Measurements from ENCODE around the gene SPEM3.
A peak's percentile ranks its signal among the peaks of the same experiment; 100 is the strongest.
"Not testable (repeated sequence)": the region's sequence is repeated elsewhere in the genome, so short reads cannot be mapped to it uniquely, and the experiment has no call there.

SPEM3 gene

DNA sequence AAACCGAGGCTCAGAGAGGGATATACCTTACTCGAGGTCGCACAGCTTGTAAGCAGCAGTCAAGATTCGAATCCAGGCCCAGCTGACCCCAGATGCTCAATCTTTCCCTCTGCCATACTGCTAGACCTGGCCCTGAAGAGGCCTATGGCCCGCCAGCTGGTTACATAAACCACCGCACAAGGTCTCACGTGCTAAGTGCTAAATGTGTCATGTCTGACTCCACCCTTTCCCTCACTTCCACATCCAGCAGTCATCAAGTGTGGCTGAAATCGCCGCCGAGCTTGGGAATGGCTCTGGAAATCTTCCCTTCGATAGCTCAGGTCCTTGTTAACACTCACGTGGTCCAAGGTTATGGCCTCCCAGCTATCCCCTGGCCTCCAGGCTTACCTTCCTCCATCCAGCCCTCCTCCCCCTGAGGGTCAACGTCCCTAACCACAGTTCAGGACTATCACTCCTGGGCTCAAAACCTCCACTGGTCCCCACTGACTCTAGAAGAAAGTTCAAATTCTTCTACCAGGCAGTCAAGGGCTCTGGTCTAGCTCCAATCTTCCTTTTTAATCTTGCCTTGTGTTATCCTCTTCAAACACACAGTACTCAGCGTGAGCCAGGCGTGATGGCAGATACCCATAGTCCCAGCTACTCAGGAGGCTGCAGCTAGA, 47.2 kb downstream of the SPEM3 start:
- no peak for DNase-seq

GRCh38 chr17:7476494-7476893, 47.8 kb downstream of the SPEM3 start:
- DNase-seq, result peak; percentile 71

- DNase-seq, result no peak
These were observed 48.3 kb downstream of the SPEM3 start for GRCh38 chr17:7476951-7477350.

- no peak for DNase-seq
These were observed 49.0 kb downstream of the SPEM3 start for GRCh38 chr17:7477392-7478275.

- peak; percentile 19 for DNase-seq
These were observed 49.9 kb downstream of the SPEM3 start for GRCh38 chr17:7478276-7479212.

DNA sequence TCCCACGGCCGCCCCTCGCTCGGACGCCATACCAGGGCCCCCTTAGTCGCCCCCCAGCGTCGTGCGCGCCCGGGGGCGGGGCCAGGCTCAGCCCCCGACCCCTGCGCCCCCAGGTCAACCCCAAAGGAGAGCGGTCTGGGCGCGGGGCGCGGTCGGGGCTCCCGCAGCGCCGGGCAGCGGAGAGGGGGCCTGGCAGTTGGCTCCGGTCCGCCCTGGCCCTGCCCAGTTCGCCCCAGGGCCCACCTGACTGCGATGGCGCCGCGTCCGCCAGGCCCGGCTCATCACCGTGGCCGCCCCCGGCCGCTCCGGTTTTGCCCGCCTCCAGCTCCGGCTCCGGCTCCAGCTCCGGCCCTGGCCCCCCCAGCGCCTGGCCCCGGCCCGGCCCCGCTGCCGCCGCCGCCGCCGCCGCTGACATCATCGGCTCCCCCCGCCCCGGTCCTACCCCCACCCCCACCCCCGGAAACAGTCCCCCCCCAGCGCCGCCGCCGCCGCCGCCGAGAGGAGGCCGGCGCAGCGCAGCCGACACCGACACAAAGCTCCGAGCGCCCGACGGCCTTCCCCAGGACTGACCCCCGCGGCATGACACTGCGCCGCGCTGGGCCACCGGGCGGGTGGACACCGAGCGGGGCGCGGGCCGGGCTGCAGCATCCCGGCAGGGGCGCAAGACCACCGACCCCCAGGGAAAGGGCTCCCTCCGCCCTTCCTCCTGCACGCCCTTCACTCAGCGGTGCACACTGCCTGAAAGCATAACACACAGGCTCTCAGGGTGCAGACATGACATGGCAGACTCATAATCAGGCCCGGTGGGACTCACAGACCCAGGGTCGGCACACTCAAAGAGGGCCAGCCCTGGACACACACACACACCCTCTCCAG, 50.8 kb downstream of the SPEM3 start, which contains the start of gene ZBTB4:
TSS of gene ZBTB4 (minus strand) at position 419 of the 876 bp plus-strand sequence. CDS start 12,830 bp downstream, outside the sequence.
- DNase-seq, result peak; percentile 28

DNA sequence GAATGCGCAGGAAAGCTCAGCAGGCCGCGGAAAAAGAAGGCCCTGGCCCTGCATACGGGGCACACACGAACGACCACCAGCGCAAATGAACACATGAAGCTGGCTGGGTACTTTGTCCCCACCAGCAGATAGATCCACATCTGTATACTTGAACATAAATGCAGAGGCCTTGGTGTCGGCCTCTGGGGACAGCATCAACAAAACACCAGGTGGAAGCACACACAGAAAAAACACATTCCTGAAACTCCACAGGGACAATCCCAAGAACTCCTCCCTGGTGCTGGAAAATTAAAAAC, 51.4 kb downstream of the SPEM3 start:
- no peak for DNase-seq

GRCh38 chr17:7481275-7481674, 52.6 kb downstream of the SPEM3 start, which contains the start of gene SLC35G6:
Gene SLC35G6 (plus strand): TSS chr17:7481446. CDS start chr17:7481517, 71 bp downstream.
- DNase-seq, result not testable (repeated sequence)

DNA sequence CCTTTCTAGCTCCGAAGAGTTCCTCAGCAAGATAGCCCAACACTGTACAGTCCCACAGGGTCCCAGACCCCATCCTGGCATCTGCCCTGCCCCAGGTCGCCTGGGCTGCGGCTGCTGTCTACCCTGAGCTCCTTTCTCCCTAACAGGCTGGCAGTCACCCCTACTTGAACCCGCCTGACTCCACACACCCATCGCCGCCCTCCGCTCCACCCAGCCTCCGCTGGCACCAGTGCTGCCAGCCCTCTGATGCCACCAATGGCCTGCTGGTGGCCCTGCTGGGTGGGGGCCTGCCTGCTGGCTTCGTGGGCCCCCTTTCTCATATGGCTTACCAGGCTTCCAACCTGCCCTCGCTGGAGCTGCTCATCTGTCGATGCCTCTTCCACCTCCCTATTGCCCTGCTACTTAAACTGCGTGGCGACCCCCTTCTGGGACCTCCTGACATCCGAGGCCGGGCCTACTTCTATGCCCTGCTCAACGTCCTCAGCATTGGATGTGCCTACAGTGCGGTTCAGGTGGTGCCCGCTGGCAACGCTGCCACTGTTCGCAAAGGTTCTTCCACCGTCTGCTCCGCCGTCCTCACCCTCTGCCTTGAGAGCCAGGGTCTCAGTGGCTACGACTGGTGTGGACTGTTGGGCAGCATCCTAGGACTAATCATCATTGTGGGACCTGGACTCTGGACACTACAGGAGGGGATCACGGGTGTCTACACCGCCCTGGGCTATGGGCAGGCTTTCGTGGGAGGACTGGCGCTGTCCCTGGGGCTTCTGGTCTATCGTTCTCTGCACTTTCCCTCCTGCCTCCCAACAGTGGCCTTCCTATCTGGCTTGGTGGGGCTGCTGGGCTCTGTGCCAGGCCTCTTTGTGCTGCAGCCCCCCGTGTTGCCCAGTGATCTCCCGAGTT, 53.4 kb downstream of the SPEM3 start:
- DNase-seq, result not testable (repeated sequence)
